SK-N-SH treated with all-trans-retinoic acid at 6 μM for 48 hours (cell line): ENCODE results near the gene STX5.

Experiments
- ARNTL ChIP-seq: fragments of 450-650 bp; formaldehyde crosslinking; IDR thresholded peaks from 2 replicates; pipeline ENCODE4 v1.5.0; 2020; ENCODE audit warnings: low read depth, mild to moderate bottlenecking, moderate library complexity, borderline replicate concordance
- CSRNP3 ChIP-seq: fragments of 250-450 bp; sonication (Bioruptor Pico); IDR thresholded peaks from 2 replicates; pipeline ENCODE4 v1.5.1; 2021; ENCODE audit warnings: mild to moderate bottlenecking, moderate library complexity
- ESRRG ChIP-seq: fragments of 250-450 bp; sonication (Bioruptor Pico); IDR thresholded peaks from 2 replicates; pipeline ENCODE4 v1.6.1; 2021; ENCODE audit warnings: mild to moderate bottlenecking
- OSR1 ChIP-seq: fragments of 250-450 bp; sonication (Bioruptor Pico); IDR thresholded peaks from 2 replicates; pipeline ENCODE4 v1.8.0; 2022; ENCODE audit warnings: moderate library complexity, mild to moderate bottlenecking, inconsistent platforms
- TCF4 ChIP-seq: fragments of 250-450 bp; sonication (Bioruptor Pico); IDR thresholded peaks from 2 replicates; pipeline ENCODE4 v1.8.0; 2021; ENCODE audit warnings: mild to moderate bottlenecking, moderate library complexity, borderline replicate concordance
- TSHZ2 ChIP-seq: fragments of 250-450 bp; sonication (Bioruptor Pico); IDR thresholded peaks from 2 replicates; pipeline ENCODE4 v1.5.0; 2020; ENCODE audit warnings: mild to moderate bottlenecking, moderate library complexity
- ZFP30 ChIP-seq: fragments of 450-650 bp; formaldehyde crosslinking; IDR thresholded peaks from 2 replicates; pipeline ENCODE4 v1.5.0; 2022; ENCODE audit warnings: mild to moderate bottlenecking, moderate library complexity

DNA sequence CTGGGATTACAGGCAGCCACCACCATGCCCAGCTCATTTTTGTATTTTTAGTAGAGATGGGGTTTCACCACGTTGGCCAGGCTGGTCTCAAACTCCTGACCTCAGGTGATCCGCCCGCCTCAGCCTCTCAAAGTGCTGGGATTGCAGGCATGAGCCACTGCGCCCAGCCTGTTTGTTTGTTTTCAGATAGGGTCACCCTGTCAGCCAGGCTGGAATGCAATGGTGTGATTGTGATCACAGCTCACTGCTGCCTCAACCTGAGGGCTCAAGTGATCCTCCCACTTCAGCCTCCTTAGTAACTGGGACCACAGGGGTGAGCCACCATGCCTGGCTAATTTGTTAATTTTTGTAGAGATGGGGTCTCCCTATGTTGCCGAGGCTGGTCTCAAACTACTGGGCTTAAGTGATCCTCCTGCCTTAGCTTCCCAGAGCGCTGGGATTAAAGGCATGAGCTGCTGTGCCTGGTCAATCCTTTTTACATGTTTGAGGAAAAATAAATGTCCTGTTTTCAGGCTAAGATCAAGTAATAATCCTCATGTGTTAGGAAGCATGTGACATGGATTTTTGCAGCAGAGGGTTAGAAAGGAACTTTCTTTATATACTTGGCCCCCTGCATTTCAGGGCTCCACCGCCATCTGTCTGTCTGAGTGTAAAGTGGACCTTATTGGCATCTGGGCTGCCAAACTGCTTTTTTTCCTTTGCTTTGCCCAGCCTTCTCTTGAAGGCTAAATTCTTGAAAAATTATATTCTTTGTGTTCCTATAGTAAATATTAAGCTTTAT lies 44.0 kb upstream of the STX5 start:
- TF ChIP-seq ZFP30 (CRISPR knock-in tag) (no peak), TCF4 (no peak), OSR1 (CRISPR knock-in tag) (no peak), ESRRG (no peak), ARNTL (CRISPR knock-in tag) (no peak), CSRNP3 (CRISPR knock-in tag) (no peak), TSHZ2 (CRISPR knock-in tag) (no peak)
